Measurements from ENCODE around the gene NOTCH4.
A peak's percentile ranks its signal among the peaks of the same experiment; 100 is the strongest.
"Not testable (repeated sequence)": the region's sequence is repeated elsewhere in the genome, so short reads cannot be mapped to it uniquely, and the experiment has no call there.

The NOTCH4 gene

DNA sequence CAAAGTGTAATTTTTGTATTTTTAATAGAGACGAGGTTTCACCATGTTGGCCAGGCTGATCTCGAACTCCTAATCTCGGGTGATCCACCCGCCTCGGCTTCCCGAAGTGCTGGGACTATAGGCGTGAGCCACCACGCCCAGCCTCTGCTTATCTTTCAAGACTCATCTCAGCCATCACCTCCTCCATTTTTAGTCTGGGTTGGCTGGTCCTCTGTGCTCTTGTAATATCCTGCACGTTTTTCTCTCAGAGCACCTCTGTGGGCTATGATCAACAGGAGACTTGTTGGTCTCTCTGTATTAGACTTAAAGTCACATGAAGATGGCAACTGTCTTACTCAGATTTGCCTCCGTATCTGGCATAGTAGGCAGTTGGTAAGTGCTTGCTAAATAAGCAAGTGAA is 7.6 kb downstream of the NOTCH4 start:
- no peak for DNase-seq

DNA sequence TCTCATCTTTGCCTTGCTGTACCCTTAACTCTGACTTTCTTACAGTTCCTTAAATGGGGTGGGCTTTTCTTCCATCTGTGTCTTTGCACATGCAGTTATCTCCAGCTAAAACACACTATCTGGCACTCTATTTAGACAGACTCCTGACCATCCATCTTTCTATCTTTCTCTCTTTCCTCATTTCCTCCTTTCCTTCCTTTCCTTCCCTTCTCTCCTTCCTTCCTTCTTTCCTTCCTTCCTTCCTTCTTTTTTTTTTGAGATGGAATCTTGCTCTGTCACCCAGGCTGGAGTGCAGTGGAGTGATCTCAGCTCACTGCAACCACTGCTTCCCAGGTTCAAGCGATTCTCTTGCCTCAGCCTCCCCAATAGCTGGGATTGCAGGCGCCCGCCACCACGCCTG is 8.2 kb downstream of the NOTCH4 start:
- DNase-seq: no peak

DNA sequence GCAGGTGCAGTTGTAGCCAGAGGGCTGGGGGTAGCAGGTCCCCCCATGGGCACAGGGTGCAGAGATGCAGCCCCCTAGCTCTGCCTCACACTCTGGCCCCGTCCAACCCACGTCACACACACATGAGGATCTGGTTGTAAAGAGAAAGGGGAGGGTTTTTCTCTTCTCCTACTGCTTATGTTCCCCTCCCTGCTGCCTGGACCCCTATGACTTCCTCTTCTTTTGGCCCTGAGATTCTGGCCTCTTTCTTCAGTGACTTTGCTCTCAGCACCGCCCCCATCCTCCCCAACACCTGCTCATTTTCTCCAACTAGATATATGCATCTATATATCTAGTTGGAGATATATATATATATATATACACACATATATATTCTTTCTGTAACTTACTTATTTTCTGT is 9.7 kb downstream of the NOTCH4 start:
- no peak for DNase-seq

DNA sequence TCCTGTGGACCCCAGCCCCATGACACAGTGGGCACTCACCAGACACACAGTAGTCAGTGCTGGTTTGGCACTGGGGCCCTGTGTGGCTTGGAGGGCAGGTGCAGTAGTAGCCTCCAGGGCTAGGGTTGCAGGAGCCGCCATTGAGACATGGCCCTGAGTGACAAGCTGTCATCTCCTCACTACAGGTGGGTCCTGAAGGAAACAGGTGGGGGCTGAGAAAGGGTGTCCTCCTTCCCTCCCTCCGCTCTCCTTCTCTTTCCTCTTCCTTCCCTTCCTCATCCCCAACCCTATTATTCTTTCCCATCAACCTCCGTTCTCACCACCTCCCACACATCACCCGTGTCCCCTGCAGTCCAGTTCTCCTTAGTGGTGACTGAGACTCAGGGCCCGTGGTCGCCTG is 10.2 kb downstream of the NOTCH4 start:
- DNase-seq: no peak

DNA sequence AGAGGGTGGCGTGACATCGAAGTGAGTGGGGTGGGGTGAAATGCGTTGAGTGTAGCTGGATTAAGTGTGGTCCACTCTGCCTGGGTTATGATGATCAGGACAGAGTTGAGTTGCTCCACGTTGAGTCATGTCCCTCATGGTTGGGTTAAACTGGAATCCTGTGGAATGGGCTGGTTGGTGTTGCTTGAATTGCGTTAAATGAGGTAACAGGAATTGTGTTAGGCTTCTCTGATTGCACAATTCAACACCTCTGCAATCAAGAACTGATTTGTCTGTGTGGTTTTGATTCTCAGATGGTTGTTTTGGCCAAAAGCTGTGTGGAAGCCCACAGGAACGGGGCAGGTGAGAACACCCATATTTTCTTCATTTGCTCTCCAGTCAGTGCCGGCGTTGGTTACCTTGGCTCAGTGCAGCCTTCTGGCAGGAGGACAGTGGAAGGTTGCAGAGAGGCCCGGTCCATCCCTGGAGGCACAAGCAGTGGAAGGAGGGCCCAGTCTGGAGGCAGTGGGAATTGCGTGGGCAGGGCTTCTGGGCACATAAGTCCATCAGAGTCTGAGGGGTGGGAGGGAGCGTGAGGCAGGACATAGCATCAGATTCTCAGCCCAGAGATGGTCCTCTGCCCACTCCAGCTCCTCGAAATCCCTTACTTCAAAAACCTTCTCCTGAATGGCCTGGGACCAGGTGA is 11.6 kb downstream of the NOTCH4 start:
- DNase-seq: no peak

DNA sequence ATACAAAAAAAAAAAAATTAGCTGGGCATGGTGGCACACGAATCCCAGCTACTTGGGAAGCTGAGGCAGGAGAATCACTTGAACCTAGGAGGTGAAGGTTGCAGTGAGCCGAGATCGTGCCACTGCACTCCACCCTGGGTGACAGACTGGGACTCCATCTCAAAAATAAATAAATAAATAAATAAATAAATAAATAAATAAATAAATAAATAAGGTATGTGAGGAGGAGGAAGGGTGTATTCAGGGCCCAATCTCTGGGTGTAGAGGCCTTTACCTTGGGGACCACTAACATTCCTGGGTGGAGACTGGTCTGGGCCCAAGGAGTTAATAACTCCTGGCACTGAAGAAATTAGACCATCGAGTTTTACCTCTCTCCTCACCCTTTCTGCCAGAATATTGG is 12.4 kb downstream of the NOTCH4 start:
- DNase-seq: not testable (repeated sequence)

DNA sequence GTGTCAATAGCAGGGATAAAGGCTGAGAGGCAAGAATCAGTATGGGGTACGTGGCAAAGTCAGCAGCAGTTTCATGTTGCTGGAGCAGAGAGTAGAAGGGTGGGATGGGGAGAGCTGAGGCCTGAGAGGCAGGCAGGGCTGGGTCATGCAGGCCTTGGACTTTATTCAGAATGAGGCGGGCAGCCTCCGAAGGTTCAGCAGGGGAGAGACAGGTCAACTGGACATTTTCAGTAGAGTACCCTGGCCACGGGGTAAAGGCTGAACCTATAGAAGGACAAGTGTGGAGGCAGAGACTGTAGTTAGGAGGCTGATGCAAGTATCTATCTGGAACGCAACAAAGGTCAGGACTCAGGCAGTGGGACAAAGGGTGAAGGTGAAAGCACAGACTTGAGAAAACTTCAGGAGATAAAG is 13.7 kb downstream of the NOTCH4 start:
- DNase-seq: no peak

DNA sequence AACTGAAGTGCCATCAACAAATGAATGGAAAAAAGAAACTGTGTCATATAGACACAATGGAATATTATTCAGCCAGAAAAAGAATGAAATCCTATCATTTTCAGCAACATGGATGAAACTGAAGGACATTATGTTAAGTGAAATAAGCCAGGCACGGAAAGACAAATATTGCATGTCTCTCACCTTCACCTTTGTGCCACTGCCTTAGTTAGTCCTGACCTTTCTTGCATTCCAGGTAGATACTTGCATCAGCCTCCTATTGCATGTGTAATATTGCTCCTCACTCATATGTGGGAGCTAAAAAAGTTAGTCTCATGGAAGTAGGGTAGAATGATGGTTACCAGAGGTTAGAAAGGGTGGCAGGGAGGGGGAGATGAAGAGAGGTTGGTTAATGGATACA is 14.9 kb downstream of the NOTCH4 start:
- DNase-seq: no peak

DNA sequence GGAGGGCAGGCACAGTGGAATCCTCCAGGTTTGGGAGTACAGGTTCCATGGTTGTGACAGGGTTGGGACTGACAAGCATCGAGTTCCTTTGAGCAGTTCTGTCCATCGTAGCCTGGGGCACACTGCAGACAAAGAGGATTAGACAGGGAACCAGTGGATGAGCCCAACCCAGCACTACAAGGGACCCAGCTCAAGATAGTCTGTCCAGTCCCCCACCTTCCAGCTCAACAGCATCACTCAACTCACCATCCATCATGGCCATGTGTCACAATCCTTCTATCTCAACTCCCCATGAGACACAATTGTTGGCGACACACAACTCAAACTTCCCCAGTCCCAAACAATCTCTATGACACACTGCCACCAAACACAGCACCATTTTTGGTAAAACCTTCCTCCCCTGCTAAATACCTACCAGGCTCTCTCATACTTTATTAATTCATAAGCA is 19.6 kb downstream of the NOTCH4 start:
- DNase-seq: no peak

DNA sequence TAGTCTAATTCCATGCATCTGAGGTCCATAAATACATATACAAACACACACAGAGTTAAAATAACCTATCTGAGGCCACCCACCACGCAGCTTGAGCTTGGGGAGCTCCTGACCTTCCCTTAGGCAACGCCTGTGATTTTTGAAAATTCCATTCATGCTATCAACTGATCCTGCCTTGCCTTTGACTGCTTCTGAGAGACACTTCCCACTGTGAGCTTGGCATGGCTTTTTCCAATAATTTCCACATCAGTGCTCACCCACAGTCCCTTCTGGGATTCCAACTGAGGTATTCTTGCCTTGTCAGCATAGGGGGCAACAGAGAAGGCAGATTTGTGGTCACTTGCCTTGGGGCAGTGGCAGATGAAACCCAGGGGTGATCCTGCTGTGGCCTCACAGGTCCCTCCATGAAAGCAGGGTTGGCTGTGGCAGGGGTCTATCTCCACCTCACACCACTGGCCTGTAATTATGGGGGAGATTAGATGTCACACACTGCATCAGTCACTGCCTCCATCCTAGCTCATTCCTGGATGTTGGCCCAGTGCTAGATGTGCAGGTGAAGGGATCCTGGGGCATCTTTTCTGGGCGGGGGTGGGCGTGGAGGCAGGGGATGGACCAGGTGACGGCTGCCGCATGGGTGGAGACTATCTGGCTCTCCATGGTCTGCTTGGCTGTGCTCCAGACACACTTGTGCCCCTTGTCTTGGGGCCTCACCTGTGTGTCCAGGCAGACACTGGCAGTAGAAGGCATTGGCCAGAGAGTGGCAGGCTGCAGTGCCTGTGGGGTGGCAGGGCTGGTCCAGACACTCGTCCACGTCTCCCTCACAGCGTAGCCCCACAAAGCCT is 20.2 kb downstream of the NOTCH4 start:
- no peak for DNase-seq

DNA sequence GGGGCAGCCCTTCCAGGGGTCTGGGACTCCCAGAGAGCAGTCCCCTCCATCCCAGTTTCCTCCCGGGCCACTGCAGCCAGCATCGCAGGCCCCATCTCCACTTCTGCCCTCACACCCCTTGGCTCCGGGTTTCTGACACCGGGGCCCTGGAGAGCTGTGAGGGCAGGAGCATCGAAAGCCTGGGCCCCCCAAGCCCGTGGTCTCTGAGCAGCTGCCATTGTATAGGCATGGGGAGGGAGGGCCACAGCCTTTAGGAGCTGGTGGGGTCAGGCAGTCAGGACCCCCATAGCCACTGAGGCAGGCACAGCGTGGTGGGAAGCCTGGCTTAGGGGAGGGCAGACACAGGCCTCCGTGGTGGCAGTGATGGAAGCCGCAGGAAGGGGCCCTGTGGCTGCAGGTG is 21.7 kb downstream of the NOTCH4 start:
- DNase-seq: no peak

DNA sequence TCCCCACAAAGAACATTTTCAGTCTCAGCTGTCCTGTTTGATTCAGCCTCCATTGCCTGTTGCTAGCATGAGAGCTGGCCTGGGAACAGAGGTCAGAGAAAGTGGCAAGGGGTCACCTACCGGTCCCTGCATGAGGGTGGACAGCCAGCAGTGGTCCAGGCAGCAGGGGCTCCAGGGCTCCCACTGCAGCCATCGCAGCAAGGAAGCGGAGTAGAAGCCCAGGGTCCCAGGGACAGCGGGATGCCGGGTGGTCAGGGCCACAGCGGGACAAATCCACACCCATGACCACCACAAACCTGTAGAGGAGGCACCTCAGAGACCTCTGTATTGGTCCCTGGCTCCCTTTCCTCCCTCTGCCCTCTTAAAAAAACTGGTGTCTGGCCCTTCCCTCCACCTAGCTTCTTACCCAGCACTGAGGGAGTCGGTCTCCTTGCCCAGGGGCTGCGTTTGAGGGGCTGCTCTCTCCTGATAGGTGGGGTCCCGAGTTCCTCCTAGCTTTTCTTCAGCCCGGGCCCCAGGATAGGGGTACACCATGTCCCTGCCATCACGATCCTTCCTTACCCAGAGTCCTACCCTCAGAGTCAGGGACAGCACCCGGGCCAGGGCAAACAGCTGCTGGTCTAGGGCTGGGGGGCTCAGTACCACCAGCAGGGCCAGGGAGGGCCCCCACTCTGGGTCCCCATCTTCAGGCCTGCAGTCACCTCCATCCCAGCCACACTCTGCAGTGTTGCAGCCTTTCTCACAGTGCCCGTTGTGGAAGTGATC is 23.0 kb downstream of the NOTCH4 start:
- no peak for DNase-seq

DNA sequence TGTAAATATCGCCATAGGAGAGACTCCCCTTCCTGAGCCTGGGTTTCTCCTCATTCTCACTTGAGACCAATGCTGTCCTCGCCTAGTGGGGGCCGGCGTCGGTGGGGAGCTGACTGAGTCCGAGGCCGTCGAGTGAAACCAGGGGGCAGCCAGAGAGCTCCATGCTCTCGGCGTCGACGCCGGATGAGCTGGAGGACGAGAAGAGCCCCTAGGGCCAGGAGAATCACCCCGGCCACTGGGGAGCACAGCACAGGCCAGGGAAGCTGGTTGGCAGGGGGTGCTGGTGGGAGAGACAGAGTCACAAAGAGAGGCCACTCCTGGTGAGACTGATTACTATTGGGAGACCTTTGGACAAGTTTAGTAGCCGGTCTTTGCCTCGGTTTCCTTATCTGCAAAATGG is 25.0 kb downstream of the NOTCH4 start:
- no peak for DNase-seq

DNA sequence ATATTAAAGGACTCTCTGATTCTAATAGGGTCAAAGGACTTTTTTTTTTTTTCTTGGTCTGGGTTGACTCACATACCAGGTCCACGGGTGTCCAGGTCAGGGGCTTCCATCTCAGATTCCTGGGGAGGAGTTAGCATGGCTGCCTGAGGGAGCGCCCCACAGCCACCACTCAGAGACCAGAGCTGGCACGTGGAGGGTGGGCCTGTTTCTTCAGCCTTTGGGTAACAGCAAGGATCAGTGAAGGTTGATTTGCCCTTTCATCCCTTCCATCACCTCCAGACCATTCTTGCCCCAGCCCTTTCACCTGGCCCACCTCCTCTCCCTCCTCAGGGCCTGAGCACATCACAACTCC is 25.5 kb downstream of the NOTCH4 start:
- DNase-seq: no peak

DNA sequence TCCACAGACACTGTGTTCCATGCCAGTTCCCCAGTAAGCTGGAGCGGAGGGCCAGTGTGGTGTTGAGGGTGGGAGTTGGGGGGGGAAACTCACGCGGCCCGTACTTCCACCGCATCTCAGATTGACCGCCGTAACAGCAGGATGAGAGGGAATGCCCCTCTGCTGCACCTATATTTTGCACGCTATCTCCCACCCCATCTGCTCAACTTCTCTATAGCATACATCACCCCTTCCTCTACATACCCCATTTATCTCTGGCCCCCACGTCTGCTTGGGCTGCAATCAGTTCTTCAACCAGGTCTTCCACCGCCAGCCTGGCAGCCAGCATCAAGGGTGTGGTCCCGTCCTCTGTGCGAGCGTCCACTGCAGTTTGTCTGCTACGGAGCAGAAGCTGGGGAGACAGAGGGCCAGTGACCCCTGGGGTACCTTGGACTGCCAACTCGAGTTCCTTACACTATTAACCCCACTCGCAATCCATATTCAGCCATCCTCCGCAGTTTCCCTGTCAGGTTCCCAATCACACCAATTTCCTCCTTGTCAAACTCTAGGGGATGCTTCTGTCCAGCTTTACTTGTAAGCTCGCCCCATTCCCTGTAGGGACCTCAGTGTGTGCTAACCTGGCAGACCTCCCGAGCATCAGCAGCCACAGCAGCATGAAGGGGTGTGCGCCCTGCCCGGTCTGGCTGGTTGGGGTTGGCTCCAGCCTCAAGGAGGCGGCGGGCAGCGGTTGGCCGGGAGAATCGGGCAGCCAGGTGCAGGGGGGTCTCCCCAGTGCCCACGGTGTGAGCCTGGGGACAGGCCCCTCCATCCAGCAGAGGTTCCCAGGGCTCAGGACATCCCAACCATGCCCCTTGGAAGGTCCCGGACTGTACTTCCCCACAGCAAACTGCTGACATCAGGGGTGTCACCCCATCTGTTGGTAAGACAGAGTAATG is 26.9 kb downstream of the NOTCH4 start:
- DNase-seq: no peak

DNA sequence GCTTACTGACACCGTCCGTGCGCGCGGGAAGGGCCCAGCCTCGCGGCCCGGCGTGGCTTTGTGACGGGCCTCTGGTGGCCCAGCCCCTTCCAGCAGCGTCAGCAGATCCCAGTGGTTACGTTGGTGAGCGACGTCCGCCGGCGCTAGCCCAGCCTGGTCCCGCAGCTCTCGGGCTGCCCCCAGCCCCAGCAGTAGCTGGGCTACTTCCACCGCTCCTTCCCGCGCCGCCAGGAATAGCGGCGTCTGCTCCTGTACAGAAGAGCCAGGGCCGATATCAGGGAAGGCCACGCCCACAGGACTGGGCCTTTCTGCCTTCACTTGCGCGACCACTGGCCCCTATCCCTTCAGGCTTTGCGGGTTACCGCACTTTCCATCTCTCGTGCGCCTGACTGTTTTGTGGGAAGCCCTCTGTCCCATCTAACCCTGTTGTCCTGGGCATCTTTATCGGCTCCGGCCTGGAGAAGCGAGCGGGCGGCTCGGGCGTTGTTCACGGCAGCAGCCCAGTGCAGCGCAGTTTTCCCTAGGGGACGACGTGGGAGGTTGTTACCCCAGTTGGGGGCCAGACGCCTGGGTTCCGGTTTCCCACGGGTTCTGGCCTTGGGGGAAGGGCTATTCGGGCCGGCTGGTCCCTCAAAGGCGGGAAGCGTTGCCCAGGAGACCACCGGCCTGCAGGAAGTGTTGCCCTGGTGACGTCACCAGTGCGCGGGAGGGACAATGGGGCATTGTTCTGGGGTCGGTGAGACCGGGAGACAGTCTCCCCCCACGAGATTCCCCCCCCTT is 27.8 kb downstream of the NOTCH4 start:
- peak in 1 of 2 experiments; percentile 38 for DNase-seq

DNA sequence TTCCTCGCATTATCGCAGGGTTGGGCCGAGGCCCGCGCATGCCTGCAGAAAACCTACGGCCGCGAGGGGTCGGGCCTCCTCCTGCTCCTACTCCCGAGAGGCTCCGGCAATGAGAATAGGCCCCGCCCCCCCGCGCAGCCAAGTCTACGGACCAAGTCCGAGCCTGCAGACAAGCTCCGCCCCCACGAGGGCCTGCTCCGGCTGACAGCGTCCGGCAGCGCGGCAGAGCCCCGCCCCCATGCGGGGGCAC is 28.3 kb downstream of the NOTCH4 start:
- peak; percentile 98 to 99 for DNase-seq

DNA sequence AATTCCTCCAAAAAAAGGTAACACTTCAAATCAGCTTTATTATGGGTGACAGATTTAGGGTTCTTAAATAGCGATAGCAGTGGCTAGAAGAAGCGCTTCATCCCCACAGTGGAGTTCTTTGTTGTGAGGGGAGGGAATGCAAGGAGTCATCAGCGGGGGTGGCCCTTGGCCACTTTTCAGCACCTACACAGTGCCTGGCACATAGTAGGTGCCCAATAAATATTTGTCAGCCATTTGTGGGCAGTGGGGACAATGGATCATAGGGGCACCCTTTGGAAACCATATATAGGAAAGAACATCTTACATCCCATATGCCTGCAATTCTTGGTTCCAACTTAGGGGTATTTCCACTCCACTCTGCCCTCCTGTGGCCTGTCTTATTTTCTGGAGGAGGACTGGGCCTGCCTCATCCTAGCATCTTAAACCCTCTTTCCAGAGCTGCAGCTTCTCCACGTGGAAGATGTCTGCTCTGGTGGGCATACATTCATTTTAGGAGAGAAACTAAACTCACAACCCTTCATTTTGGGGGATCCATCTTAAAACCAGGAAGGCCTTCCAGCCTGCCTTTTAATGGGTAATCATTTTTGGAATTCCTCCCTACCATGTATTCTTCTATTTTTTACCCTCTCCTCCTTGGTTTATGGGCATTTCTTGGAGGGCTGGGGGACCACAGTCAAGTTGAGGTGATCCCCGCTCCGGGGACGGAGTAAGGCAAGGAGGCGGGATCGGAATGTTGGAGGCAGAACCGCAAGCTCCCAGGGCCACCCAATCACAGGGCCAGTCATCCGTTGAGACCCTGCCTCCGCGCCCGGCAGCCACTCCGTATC is 28.8 kb downstream of the NOTCH4 start:
- DNase-seq: no peak

DNA sequence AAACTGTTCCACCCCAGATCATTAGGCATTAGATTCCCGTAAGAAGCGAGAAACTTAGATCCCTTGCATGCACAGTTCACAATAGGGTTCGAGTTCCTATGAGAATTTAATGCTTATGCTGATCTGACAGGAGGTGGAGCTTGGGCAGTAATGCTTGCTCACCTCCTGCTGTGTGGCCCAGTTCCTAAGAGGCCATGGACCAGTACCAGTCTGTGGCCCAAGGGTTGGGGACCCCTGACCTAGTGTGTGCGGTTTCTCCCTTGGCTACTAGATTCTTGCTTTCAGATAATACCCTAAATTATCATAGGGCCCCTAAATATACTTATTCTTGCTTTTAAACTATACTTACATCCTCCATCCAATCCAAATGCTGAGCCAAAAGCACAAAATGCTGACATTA is 29.5 kb downstream of the NOTCH4 start:
- no peak for DNase-seq

DNA sequence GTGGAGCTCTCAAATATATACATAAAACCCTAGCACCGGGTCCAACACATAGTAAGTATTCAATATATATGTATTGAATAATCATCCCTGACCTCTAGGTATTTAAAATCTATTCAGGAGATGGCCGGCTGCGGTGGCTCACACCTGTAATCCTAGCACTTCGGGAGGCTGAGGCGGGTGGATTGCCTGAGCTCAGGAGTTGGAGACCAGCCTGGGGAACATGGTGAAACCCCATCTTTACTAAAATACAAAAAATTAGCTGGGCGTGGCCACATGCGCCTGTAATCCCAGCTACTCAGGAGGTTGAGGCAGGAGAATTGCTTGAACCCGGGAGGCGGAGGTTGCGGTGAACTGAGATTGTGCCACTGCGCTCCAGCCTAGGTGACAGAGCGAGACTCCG is 30.8 kb downstream of the NOTCH4 start:
- not testable (repeated sequence) for DNase-seq

DNA sequence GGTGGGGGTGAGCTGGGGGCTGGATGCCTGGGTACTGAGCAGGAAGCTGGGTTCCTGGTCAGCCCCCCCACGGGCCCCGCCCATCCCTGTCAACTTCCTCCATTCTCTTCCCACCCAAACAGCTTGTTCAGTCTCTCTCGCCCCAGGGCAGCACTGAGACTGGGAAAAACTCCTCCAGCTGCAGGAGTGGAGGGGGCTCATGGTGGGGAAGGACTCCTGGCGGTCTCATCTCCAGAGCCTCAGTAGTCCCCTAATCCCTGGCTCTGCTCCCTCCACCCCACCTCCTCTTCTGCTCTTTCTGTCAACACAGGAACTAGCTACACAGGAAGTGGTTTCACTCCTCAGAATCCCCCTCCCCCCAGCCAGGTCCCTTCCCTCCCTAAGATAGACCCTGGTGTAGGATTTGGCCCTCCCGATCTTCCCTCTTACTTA is 31.2 kb downstream of the NOTCH4 start, which contains the start of gene GPSM3:
Gene GPSM3, minus strand, starts transcription at position 36 of the 432 bp plus-strand sequence. CDS start 130 bp downstream, outside the sequence.
- DNase-seq: no peak

All from cerebellar nuclear complex (tissue), 1 donor.